22Rv1 (cell line): ENCODE results near the gene SASH1.

Experiments
- H3K27ac ChIP-seq: fragments of 450-650 bp; 2 replicates; pipeline ENCODE4 v1.5.1; 2017
- ZFX ChIP-seq: fragments of 450-650 bp; IDR thresholded peaks from 2 replicates; pipeline ENCODE4 v1.6.1; 2017; ENCODE audit warnings: antibody characterized with exemption, borderline replicate concordance
- TF ChIP-seq, protein P1 (sequence below): fragments of 450-650 bp; IDR thresholded peaks from 2 replicates; pipeline ENCODE4 v1.5.1; 2017; ENCODE audit warnings: mild to moderate bottlenecking

The SASH1 gene

DNA sequence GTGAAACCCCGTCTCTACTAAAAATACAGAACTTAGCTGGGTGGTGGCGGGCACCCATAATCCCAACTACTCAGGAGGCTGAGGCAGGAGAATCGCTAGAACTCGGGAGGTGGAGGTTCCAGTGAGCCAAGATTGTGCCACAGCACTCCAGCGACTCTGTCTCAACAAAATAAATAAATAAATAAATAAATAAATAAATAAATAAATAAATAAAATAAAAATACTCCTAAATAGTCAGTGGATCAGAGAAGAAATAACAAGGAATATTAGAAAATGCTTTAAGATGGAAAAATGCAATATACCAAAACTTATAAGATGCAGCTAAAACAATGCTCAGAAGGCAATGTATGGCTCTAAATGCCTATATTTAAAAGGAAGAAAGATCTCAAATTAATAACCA, 39.0 kb upstream of the SASH1 start:
- H3K27ac ChIP-seq = no peak overlapping the region
- TF ChIP-seq, protein P1, sequence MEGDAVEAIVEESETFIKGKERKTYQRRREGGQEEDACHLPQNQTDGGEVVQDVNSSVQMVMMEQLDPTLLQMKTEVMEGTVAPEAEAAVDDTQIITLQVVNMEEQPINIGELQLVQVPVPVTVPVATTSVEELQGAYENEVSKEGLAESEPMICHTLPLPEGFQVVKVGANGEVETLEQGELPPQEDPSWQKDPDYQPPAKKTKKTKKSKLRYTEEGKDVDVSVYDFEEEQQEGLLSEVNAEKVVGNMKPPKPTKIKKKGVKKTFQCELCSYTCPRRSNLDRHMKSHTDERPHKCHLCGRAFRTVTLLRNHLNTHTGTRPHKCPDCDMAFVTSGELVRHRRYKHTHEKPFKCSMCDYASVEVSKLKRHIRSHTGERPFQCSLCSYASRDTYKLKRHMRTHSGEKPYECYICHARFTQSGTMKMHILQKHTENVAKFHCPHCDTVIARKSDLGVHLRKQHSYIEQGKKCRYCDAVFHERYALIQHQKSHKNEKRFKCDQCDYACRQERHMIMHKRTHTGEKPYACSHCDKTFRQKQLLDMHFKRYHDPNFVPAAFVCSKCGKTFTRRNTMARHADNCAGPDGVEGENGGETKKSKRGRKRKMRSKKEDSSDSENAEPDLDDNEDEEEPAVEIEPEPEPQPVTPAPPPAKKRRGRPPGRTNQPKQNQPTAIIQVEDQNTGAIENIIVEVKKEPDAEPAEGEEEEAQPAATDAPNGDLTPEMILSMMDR = no peak
- no peak for TF ChIP-seq ZFX

DNA sequence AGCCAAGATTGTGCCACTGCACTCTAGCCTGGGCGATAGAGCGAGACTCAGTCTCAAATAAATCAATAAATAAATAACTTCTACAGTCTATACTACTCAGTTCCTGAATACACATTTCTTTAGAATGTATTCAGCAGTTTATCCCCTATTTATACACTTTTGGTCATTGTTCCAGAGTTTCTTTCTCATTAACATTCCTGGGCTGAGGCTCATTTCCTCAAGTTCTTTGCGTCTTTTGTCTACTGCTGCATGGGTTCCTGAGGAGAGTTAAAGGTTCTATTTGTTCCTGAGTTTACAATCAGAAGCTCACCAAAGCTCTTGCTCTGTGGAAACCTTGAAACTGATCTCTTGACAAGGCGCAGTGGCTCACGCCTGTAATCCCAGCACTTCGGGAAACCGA, 37.7 kb upstream of the SASH1 start:
- TF ChIP-seq, protein P1 = no peak
- TF ChIP-seq ZFX = no peak
- H3K27ac ChIP-seq = no peak overlapping the region

DNA sequence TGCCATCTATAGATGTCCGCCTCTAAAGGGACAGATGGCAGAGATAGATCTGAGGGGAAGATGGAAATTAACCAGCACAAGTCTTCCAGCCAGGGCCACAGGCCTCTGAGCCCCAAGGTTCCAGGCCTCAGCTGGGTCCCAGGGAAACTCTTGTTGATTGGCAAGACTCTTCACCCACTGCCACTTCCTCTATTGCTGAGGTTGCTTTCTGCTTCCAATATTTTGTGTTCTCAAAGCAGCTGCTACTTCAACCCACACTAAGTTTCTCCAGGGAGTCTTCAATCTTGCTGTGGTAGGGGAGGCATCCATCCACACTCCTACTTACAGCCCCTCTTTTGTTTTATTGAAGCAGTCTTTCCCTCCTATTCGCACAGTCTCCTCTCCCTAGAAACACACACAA, 36.4 kb upstream of the SASH1 start:
- TF ChIP-seq, protein P1 = no peak
- TF ChIP-seq ZFX = no peak
- no peak overlapping the region for H3K27ac ChIP-seq

DNA sequence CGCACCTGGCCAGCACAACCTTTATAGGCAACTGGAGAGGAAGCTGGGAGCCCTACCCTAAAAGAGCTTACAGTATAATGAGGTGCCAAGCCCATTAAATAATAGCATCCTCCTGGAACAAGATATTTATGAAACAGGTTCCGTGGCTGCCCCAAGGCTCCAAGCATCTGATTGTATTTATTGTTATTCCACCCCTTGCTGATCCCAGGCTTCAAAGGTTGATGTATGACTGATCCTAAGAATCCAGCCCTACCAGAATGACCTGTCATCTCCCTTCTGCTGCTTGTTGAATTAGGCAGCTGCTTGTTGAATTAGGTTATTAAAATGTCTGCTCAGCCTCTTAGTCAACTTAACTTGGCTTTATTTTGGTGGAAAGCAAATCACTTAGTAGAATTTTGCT, 35.2 kb upstream of the SASH1 start:
- TF ChIP-seq, protein P1 = no peak
- no peak for TF ChIP-seq ZFX
- no peak overlapping the region for H3K27ac ChIP-seq

DNA sequence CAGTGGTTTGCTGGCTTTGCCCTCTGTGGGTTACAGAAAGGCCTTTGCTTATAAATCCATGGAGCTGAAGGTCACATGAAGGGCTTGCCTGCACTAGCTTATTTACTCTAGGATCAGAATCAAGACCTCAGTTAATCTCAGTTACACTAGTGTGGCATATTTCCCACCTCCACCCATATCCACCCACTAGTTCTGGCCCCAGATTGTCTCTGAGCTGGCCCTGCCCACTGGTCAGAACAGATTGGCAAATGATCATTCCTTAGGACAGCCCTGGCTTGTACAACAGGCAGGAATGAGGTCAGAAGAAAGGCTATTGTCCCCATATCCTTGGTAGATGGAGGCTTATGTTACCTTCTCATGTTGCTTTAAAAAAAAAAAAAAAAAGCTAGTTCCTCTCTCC, 33.3 kb upstream of the SASH1 start:
- TF ChIP-seq ZFX = no peak
- TF ChIP-seq, protein P1 = no peak
- no peak overlapping the region for H3K27ac ChIP-seq

DNA sequence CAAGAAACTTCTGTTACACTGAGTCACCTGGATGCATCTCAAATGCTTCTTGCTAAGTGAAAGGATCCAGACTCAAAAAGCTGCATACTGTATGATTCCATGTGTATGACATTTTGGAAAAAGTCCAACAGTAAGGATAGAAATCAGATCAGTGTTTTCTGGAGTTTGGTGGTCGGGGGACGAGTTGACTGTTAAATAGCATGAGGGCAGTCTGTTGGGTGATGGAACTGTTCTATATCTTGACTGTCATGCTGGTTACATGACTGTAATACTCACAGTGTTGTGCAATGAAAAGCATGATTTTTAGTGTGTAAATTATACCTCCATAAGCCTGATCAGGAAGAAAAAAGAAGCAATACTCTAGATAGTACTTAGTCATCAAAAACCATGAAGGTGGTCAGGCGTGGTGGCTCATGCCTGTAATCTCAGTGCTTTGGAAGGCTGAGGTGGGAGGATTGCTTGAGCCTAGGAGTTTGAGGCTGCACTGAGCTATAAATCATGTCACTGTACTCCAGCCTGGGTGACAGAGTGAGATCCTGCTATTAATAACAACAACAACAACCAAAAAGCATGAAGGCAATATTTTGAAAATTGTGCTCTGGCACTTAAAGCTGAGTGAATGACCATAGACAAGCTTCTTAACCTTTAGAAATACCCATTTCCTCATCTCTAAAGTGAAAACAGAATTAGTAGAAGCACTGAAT, 30.5 kb upstream of the SASH1 start:
- H3K27ac ChIP-seq = no peak overlapping the region
- TF ChIP-seq, protein P1 = no peak
- TF ChIP-seq ZFX = no peak

DNA sequence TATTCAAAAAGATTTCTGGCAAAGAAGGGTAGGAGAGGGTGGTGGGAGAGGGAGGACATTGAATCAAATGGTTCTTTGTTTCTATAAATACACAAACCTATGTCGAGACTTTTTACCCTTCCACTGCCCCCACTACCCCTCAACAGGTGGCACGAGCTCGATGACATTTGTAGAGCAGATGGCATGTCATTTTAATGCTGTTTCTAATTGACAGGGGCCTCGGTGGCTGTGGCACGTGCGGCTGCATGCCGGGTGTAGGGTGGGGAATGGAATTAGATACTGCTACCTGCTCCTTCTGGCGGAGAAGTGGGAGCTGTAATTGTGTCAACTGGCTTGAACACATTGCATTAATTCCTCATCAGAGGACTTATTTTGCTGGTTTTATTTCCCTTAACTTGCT, 29.1 kb upstream of the SASH1 start:
- no peak for TF ChIP-seq ZFX
- TF ChIP-seq, protein P1 = no peak
- no peak overlapping the region for H3K27ac ChIP-seq
